K562 (cell line): ENCODE measurements around the gene YOD1. TPM values are rescaled to one million over a fixed set of nuclear protein-coding genes. Genes with fewer than 3 reads are reported as not detected.

ENCODE experiments used
- ATF4 ChIP-seq: fragments of 450-650 bp; formaldehyde crosslinking; IDR thresholded peaks from 2 replicates; pipeline ENCODE4 v1.4.0; 2022; ENCODE audit warnings: mild to moderate bottlenecking, moderate library complexity
- CC2D1A ChIP-seq: fragments of 450-650 bp; IDR thresholded peaks from 2 replicates; pipeline ENCODE4 v1.6.1; 2017; ENCODE audit warnings: mild to moderate bottlenecking
- COPS2 ChIP-seq: fragments of 450-650 bp; conservative IDR thresholded peaks from 2 replicates; pipeline ENCODE4 v1.6.1; 2016; ENCODE audit warnings: mild to moderate bottlenecking, moderate library complexity
- ELF1 ChIP-seq: fragments of 200-800 bp; sonication (Bioruptor generic); IDR thresholded peaks from 2 replicates; pipeline ENCODE4 v1.6.1; 2016; ENCODE audit warnings: missing genetic modification characterization, missing compliant biosample characterization
- ERF ChIP-seq: fragments of 450-650 bp; formaldehyde crosslinking; IDR thresholded peaks from 2 replicates; pipeline ENCODE4 v1.4.0; 2020; ENCODE audit warnings: mild to moderate bottlenecking, mixed read lengths
- EZH2 ChIP-seq: IDR thresholded peaks from 2 replicates; pipeline ENCODE4 v1.6.1; 2012; ENCODE audit warnings: low read depth, mild to moderate bottlenecking, inconsistent platforms, low read length, borderline replicate concordance
- FOXO4 ChIP-seq: fragments of 450-650 bp; formaldehyde crosslinking; IDR thresholded peaks from 2 replicates; pipeline ENCODE4 v1.4.0; 2020; ENCODE audit warnings: mild to moderate bottlenecking, moderate library complexity
- GABPA ChIP-seq: fragments of 200-800 bp; sonication (Bioruptor generic); conservative IDR thresholded peaks from 2 replicates; pipeline ENCODE4 v1.6.1; 2016; ENCODE audit warnings: low read depth, missing genetic modification characterization, missing compliant biosample characterization
- GTF2E2 ChIP-seq: fragments of 200-800 bp; sonication (Bioruptor generic); IDR thresholded peaks from 2 replicates; pipeline ENCODE4 v1.6.1; 2016; ENCODE audit warnings: missing genetic modification characterization, missing compliant biosample characterization
- HDAC6 ChIP-seq: IDR thresholded peaks from 2 replicates; pipeline ENCODE4 v1.6.1; 2012; ENCODE audit warnings: low read depth, mild to moderate bottlenecking, control low read depth, inconsistent platforms, low read length, moderate library complexity
- NCOA1 ChIP-seq: fragments of 450-650 bp; IDR thresholded peaks from 2 replicates; pipeline ENCODE4 v1.6.1; 2016; ENCODE audit warnings: low read depth
- NR2C2 ChIP-seq, 2 experiments: fragments of 200-800 bp in 1 of 2; sonication (Bioruptor generic) in 1 of 2; sonication (generic) in 1 of 2; formaldehyde crosslinking in 1 of 2; IDR thresholded peaks; 2 replicates each; pipeline versions ENCODE4 v1.6.1 to v1.8.0; 2016 to 2022; ENCODE audit warnings: mild to moderate bottlenecking in 1 of 2, missing compliant biosample characterization in 1 of 2, missing genetic modification characterization in 1 of 2, missing genetic modification reagents in 1 of 2
- PHF21A ChIP-seq: fragments of 450-650 bp; IDR thresholded peaks from 2 replicates; pipeline ENCODE4 v1.6.1; 2017; ENCODE audit warnings: low read depth, borderline replicate concordance
- RCOR1 ChIP-seq, 2 experiments: IDR thresholded peaks; 2 replicates each; pipeline ENCODE4 v1.6.1; 2012; ENCODE audit warnings: low read depth in 2 of 2, low read length in 2 of 2, borderline replicate concordance in 1 of 2, improper control_type of control experiment in 1 of 2
- RFX1 ChIP-seq: fragments of 450-650 bp; IDR thresholded peaks from 2 replicates; pipeline ENCODE4 v1.6.1; 2016; ENCODE audit warnings: mild to moderate bottlenecking, moderate library complexity
- RUNX1 ChIP-seq: sonication (generic); IDR thresholded peaks from 2 replicates; pipeline ENCODE4 v1.6.1; 2016; ENCODE audit warnings: antibody characterized with exemption, low read depth
- TARDBP ChIP-seq: fragments of 450-650 bp; IDR thresholded peaks from 2 replicates; pipeline ENCODE4 v1.6.1; 2016
- U2AF2 ChIP-seq: fragments of 200-400 bp; formaldehyde crosslinking; optimal IDR thresholded peaks from 2 replicates; pipeline ENCODE3; 2017; ENCODE audit warnings: low read depth, mild to moderate bottlenecking, low read length
- XRCC5 ChIP-seq: fragments of 200-400 bp; formaldehyde crosslinking; IDR thresholded peaks from 2 replicates; pipeline ENCODE4 v1.6.1; 2017; ENCODE audit warnings: low read depth, mild to moderate bottlenecking, low read length
- ZBTB5 ChIP-seq: fragments of 450-650 bp; IDR thresholded peaks from 2 replicates; pipeline ENCODE4 v1.6.1; 2017; ENCODE audit warnings: antibody characterized with exemption
- ZNF24 ChIP-seq: fragments of 450-650 bp; IDR thresholded peaks from 2 replicates; pipeline ENCODE4 v1.6.1; 2016
- ZNF639 ChIP-seq, 2 experiments: fragments of 200-800 bp in 1 of 2; sonication (Bioruptor generic) in 1 of 2; sonication (generic) in 1 of 2; formaldehyde crosslinking in 1 of 2; IDR thresholded peaks in 1 of 2; conservative IDR thresholded peaks in 1 of 2; 2 replicates each; pipeline versions ENCODE4 v1.5.0 to v1.6.1; 2016 to 2020; ENCODE audit warnings: missing compliant biosample characterization in 1 of 2, missing genetic modification characterization in 1 of 2, missing genetic modification reagents in 1 of 2
- ZNF79 ChIP-seq: fragments of 250-450 bp; sonication (Bioruptor Pico); IDR thresholded peaks from 2 replicates; pipeline ENCODE4 v1.4.0; 2020; ENCODE audit warnings: low read depth, mild to moderate bottlenecking, moderate library complexity
- polyA plus RNA-seq, 8 experiments: library from polyadenylated mRNA; depleted of rRNA in 4 of 8; stranded (reverse) in 5 of 8; unstranded in 3 of 8; fragments of >200 nt; fragmentation: Nextera tagmentation in 2 of 8; fragmentation: Illumina TruSeq in 1 of 8; extraction: Ambion mirVana in 2 of 8; extraction: Trizol in 1 of 8; gene quantifications; 2 replicates each; pipeline versions ENCODE4 v1.2.1 to v1.2.3, GENCODE V29; 2011 to 2014; ENCODE audit warnings: inconsistent platforms in 1 of 8, missing spikeins in 1 of 8
- total RNA-seq, 7 experiments: library from RNA; depleted of rRNA in 6 of 7; stranded (reverse); fragments of >200 nt in 6 of 7; fragmentation: Illumina TruSeq in 2 of 7; extraction: Trizol in 2 of 7; gene quantifications; 2 replicates each; pipeline versions ENCODE4 v1.2.1 to v1.2.3, GENCODE V29; 2011 to 2021; ENCODE audit warnings: low replicate concordance in 1 of 7

The YOD1 gene
- total and polyA plus RNA-seq, 9 of the 15 experiments (the other 6 are each of a cell fraction or from before 2014, with no cell fraction given): 18.2 to 78.1 (median 46.9) TPM

- TF ChIP-seq ZNF639 (CRISPR knock-in tag; conservative IDR thresholded peaks at IDR 0.05 in 1 of 2, IDR thresholded peaks at IDR 0.05 in 1 of 2): no peak
- no peak for TF ChIP-seq FOXO4 (CRISPR knock-in tag)
- TF ChIP-seq RFX1: no peak
- no peak for TF ChIP-seq U2AF2
- TF ChIP-seq TARDBP: peak; percentile 94
- no peak for TF ChIP-seq COPS2
- no peak for TF ChIP-seq RUNX1
- no peak for TF ChIP-seq GTF2E2 (tag)
- no peak for TF ChIP-seq CC2D1A
- TF ChIP-seq ELF1: peak; percentile 65
- TF ChIP-seq EZH2: no peak
- no peak for TF ChIP-seq ERF (CRISPR knock-in tag)
- TF ChIP-seq GABPA (tag): peak; percentile 72
- no peak for TF ChIP-seq ZBTB5
- TF ChIP-seq RCOR1 (IDR thresholded peaks at IDR 0.05; ENCODE audit: borderline replicate concordance in 1 of 2, low read depth in 2 of 2, low read length in 2 of 2): peak in 1 of 2 experiments; percentile 17; a peak in 1 of 4 replicates
- peak; percentile 87 for TF ChIP-seq NCOA1
- TF ChIP-seq ZNF79: no peak
- no peak for TF ChIP-seq ZNF24
- TF ChIP-seq XRCC5: no peak
- no peak for TF ChIP-seq PHF21A
- no peak for TF ChIP-seq HDAC6
- no peak for TF ChIP-seq ATF4
- no peak for TF ChIP-seq NR2C2 (CRISPR knock-in tag; IDR thresholded peaks at IDR 0.05)
- peak; percentile 67; the same call in 1 of the 2 replicates for TF ChIP-seq NR2C2 (tag; IDR thresholded peaks at IDR 0.05)
These were observed 16.8 kb downstream of the YOD1 start (continued) for GRCh38 chr1:207034208-207034607.
